ENCODE measurements around the gene SNX25.

Gene SNX25

DNA sequence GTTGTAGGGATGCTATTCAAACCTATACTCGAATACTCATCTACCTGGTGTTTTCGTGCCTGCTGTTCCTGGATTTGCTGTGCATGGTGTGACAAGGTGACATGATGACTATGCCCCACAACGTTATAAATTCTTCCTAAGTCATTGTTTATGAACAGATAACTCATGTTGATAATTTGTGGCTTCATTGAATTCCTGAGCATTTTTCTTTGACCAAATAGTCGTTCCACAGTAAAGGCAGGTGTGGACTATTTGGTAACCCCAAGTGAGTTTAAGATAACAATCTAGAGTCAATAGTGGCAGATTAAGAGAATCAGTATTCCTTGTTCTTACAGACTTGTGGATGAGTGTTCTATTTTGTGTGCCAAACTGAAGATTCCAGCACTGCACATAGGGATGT, 59.9 kb downstream of the SNX25 start:
- no peak overlapping the region for H3K4me3 ChIP-seq (ENCODE audit: low read length)
- H3K36me3 ChIP-seq (ENCODE audit: insufficient read depth, low read length): peaks cover 21% of the 10 kb centered on the region
- no peaks in the 10 kb centered on the region for H3K27me3 ChIP-seq (ENCODE audit: insufficient read depth, low read length)
- H2AFZ ChIP-seq (ENCODE audit: low read depth, low read length): no peak overlapping the region
- H3K4me1 ChIP-seq (ENCODE audit: insufficient read depth, low read length): no peaks in the 10 kb centered on the region
- H3K9me3 ChIP-seq (ENCODE audit: low read length): no peaks in the 10 kb centered on the region

DNA sequence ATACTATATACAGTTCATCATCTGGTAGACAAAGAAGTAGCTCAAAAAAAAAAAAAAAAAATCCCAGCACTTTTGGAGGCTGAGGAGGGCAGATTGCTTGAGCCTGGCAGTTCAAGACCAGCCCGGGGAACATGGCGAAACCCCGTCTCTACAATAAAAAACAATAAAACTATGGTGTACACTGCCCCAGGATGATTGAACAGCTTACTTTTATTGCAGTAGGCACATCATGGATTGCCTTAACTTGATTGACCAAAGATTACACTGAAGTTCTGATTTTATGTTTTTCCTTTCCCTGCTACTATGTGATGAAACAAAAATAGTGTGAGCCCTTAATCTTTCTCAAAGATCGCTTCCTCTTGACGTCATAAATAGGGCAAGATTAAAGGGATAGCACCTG, 60.6 kb downstream of the SNX25 start:
- peaks cover 15% of the 10 kb centered on the region for H3K36me3 ChIP-seq (ENCODE audit: insufficient read depth, low read length)
- H2AFZ ChIP-seq (ENCODE audit: low read depth, low read length): no peak overlapping the region
- no peaks in the 10 kb centered on the region for H3K4me1 ChIP-seq (ENCODE audit: insufficient read depth, low read length)
- H3K4me3 ChIP-seq (ENCODE audit: low read length): no peak overlapping the region
- no peaks in the 10 kb centered on the region for H3K27me3 ChIP-seq (ENCODE audit: insufficient read depth, low read length)
- H3K9me3 ChIP-seq (ENCODE audit: low read length): no peaks in the 10 kb centered on the region

DNA sequence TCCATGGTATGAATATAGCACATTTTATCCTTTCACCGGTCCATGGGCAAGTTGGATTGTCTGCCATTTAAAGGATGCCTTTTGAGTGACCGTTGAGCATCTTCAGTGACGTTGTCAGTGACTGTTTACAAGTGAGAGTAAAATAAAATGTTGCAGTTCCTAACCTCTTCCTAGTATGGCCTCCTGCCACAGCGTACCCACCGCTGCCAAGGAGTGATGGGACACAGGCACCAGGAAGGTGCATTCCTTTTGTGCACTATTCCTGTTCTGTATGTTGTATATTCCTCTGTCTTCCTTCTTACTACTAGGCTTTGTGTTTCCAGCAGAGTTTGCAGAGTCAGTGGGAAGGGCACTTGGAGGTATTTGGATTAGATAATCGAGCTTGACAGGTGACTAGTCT, 61.5 kb downstream of the SNX25 start:
- Histone ChIP-seq H2AFZ (ENCODE audit: low read depth, low read length) (no peak overlapping the region), H3K4me1 (ENCODE audit: insufficient read depth, low read length) (no peaks in the 10 kb centered on the region), H3K9me3 (ENCODE audit: low read length) (no peaks in the 10 kb centered on the region), H3K27me3 (ENCODE audit: insufficient read depth, low read length) (no peaks in the 10 kb centered on the region), H3K4me3 (ENCODE audit: low read length) (no peak overlapping the region), H3K36me3 (ENCODE audit: insufficient read depth, low read length) (peaks cover 14% of the 10 kb centered on the region)

DNA sequence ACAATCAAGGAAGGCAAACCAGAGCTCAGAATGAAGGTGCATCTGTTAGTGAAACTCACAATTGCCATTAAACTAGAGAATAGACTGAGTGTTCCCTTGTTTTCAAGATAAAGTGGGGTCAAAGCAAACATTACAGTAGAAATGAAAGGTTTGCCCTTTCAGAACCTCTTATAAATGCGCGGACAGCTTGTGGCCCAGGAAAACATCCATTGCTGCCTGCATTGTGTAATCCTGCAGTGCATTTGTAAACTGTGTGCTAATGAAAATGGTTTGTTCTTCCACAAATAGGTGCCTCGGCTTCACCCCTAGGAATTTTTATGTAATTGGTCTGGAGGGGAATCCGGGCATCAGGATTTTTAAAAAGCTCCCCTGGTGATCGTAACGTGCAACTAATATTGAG, 62.8 kb downstream of the SNX25 start:
- Histone ChIP-seq H3K36me3 (ENCODE audit: insufficient read depth, low read length) (peaks cover 12% of the 10 kb centered on the region), H3K4me3 (ENCODE audit: low read length) (no peak overlapping the region), H3K27me3 (ENCODE audit: insufficient read depth, low read length) (no peaks in the 10 kb centered on the region), H3K9me3 (ENCODE audit: low read length) (no peaks in the 10 kb centered on the region), H2AFZ (ENCODE audit: low read depth, low read length) (no peak overlapping the region), H3K4me1 (ENCODE audit: insufficient read depth, low read length) (no peaks in the 10 kb centered on the region)

DNA sequence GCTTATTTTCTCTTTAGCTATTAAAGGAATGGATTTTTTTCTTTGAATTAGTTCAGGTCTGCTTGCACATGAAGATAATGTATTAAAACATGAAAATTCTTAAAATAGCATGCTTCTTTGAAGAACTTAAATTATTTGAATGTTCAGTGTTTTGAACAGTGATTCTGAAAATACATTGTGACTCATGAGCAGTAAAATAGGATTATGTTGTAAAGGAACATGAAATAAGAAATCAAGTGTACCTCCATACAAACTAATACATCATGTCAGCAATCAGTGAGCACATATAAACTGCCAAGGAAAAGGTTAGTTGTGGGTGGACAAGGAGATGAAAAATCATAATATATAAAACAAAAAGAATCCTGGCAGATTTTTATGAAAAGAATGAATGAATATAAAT, 66.1 kb downstream of the SNX25 start:
- Histone ChIP-seq H3K4me1 (ENCODE audit: insufficient read depth, low read length) (no peaks in the 10 kb centered on the region), H3K36me3 (ENCODE audit: insufficient read depth, low read length) (no peaks in the 10 kb centered on the region), H3K4me3 (ENCODE audit: low read length) (no peak overlapping the region), H3K9me3 (ENCODE audit: low read length) (no peaks in the 10 kb centered on the region), H2AFZ (ENCODE audit: low read depth, low read length) (no peak overlapping the region), H3K27me3 (ENCODE audit: insufficient read depth, low read length) (no peaks in the 10 kb centered on the region)

DNA sequence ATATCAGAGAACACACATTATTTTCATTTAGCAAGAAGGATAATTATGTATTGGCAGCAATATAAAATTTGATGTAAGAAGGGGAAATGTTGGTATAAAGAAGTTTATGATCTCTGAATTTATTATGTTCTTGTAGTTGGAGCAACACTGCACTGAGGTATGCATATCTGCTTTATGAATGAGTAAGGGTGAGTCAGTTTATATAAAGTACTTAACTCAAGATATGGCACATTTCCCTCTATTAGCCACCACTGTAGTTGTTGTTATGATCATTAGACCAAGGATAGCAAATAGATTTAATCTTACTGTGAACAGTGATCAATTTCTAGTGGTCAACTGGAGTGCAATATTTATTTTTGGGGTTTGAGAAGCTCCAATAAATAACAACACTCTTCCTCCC, 66.6 kb downstream of the SNX25 start:
- Histone ChIP-seq H2AFZ (ENCODE audit: low read depth, low read length) (no peak overlapping the region), H3K4me1 (ENCODE audit: insufficient read depth, low read length) (no peaks in the 10 kb centered on the region), H3K27me3 (ENCODE audit: insufficient read depth, low read length) (no peaks in the 10 kb centered on the region), H3K36me3 (ENCODE audit: insufficient read depth, low read length) (no peaks in the 10 kb centered on the region), H3K9me3 (ENCODE audit: low read length) (no peaks in the 10 kb centered on the region), H3K4me3 (ENCODE audit: low read length) (no peak overlapping the region)

DNA sequence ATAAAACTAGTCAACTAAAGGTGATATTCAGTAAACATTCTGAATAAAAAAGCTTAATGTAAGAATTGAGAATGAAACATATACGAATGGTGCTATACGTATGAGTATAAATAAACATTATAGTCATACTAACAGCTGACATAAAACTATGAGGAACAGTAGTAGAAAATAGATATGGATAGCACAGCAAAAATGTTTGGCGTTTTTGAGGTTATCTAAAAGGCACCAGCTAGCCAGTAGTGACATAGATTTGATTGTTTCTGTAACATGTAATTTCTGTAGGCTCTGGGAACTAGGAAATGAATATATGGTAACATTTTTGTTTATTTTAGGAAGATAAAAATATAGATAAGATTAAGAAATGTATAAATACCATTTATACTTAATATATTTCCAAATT, 69.3 kb downstream of the SNX25 start:
- no peak overlapping the region for H3K4me3 ChIP-seq (ENCODE audit: low read length)
- H3K4me1 ChIP-seq (ENCODE audit: insufficient read depth, low read length): no peaks in the 10 kb centered on the region
- no peak overlapping the region for H2AFZ ChIP-seq (ENCODE audit: low read depth, low read length)
- no peaks in the 10 kb centered on the region for H3K9me3 ChIP-seq (ENCODE audit: low read length)
- H3K36me3 ChIP-seq (ENCODE audit: insufficient read depth, low read length): no peaks in the 10 kb centered on the region
- H3K27me3 ChIP-seq (ENCODE audit: insufficient read depth, low read length): no peaks in the 10 kb centered on the region

DNA sequence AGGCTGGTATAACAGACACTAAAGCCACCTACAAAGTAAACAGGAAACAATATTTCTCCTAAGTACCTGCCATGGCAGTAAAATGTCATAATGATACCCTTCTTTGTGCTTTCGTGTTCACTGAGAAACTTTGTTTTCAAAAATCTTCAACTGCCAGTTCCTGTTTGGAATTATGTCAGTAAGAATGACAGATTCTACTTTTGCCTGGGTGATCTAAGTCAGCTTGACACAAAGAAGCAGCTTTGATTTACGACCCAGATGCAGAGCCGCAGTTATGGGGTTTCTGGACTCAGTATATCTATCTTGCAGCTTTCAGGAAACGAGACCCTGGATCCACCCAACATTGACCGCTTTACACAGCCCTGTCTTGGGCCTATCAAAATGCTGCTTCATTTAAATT, 71.2 kb downstream of the SNX25 start:
- H3K36me3 ChIP-seq (ENCODE audit: insufficient read depth, low read length): no peaks in the 10 kb centered on the region
- no peaks in the 10 kb centered on the region for H3K4me1 ChIP-seq (ENCODE audit: insufficient read depth, low read length)
- H3K27me3 ChIP-seq (ENCODE audit: insufficient read depth, low read length): no peaks in the 10 kb centered on the region
- H3K4me3 ChIP-seq (ENCODE audit: low read length): no peak overlapping the region
- H2AFZ ChIP-seq (ENCODE audit: low read depth, low read length): no peak overlapping the region
- no peaks in the 10 kb centered on the region for H3K9me3 ChIP-seq (ENCODE audit: low read length)

DNA sequence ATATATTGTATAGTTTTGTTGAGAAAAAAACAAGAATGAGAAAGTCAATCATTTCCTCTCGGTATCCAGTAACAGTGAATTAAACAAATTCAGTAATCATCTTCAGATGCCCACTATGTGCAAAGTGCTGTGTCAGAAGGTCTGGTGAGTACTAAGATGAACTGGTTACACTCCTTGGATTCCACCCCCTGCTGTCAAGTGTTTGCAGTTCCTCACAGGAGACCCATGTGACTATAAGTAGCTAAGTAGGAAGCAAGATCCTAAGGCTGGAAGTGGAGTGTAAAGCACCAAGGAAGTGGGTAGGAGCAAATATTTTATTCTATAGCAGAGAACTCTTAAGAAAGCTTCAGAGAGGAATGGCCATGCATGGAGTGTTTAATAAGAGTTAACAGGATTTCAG, 73.6 kb downstream of the SNX25 start:
- no peaks in the 10 kb centered on the region for H3K36me3 ChIP-seq (ENCODE audit: insufficient read depth, low read length)
- H3K4me1 ChIP-seq (ENCODE audit: insufficient read depth, low read length): no peaks in the 10 kb centered on the region
- H3K9me3 ChIP-seq (ENCODE audit: low read length): no peaks in the 10 kb centered on the region
- H3K4me3 ChIP-seq (ENCODE audit: low read length): no peak overlapping the region
- H3K27me3 ChIP-seq (ENCODE audit: insufficient read depth, low read length): no peaks in the 10 kb centered on the region
- no peak overlapping the region for H2AFZ ChIP-seq (ENCODE audit: low read depth, low read length)

DNA sequence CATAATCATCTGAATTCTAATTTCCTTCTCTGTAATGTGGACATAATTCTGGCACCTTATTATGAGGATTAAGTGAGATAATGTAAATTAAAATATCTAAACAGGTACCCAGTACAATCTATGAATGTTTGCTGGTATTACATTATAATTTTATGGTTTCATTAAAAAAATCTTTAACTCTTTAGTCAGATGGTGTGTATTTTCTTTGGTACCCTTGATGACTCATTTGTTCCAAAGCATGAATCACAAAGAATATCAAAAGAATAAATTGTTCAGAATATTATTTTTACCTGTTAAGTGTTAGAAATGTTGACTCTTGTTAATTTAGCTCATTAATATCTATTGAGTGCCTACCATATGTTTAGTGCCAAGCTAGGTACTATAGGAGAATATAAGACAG, 74.3 kb downstream of the SNX25 start:
- Histone ChIP-seq H3K9me3 (ENCODE audit: low read length) (no peaks in the 10 kb centered on the region), H3K36me3 (ENCODE audit: insufficient read depth, low read length) (peaks cover 3% of the 10 kb centered on the region), H2AFZ (ENCODE audit: low read depth, low read length) (no peak overlapping the region), H3K4me3 (ENCODE audit: low read length) (no peak overlapping the region), H3K27me3 (ENCODE audit: insufficient read depth, low read length) (no peaks in the 10 kb centered on the region), H3K4me1 (ENCODE audit: insufficient read depth, low read length) (no peaks in the 10 kb centered on the region)

DNA sequence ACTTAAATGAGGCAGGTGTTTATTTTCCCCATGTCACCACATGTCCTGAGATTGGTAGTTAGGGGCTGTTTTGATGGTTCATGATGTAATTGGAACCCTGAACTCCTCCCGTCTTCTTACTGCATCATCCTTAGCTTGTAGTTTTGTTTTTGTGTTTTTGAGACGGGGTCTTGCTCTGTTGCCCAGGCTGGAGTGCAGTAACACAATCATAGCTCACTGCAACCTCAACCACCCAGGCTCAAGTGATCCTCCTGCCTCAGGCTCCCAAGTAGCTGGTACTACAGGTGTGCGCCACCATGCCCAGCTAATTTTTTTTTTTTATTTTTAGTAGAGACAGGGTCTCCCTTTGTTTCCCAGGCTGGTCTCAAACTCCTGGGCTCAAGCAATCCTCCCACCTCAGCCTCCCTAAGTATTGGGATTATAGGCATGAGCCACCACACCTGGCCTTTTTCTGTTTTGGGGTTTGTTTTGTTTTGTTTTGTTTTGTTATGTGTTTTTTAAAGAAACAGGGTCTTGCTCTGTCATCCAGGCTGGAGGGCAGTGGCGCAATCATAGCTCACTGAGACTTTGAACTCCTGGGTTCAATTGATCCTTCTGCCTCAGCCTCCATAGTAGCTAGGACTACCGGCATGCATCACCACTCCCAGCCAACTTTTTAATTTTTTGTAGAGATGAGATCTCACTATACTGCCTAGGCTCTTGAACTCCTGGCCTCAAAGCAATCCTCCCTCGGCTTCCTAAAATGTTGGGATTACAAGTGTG, 76.4 kb downstream of the SNX25 start:
- Histone ChIP-seq H3K4me3 (ENCODE audit: low read length) (no peak overlapping the region), H2AFZ (ENCODE audit: low read depth, low read length) (no peak overlapping the region), H3K9me3 (ENCODE audit: low read length) (no peaks in the 10 kb centered on the region), H3K27me3 (ENCODE audit: insufficient read depth, low read length) (no peaks in the 10 kb centered on the region), H3K4me1 (ENCODE audit: insufficient read depth, low read length) (no peaks in the 10 kb centered on the region), H3K36me3 (ENCODE audit: insufficient read depth, low read length) (peaks cover 10% of the 10 kb centered on the region)

DNA sequence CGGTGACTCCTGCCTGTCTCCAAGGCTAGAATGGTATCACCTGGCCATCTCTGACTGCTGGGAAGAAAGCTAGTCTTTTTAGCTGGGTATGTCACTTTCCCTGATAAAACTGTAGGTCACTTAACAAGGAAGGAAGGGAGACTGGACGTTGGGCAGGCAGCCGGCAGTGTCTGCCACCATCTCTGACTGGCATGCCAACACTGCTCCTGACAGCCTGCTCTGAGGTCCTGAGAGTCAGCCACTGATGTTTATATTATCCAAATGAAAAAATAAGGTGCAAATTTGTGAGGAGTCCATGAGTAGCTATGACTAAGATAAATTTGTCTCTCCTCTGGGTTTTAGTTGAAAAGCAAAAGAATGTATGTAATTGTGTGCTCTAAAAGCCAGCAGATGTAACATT, 77.2 kb downstream of the SNX25 start:
- Histone ChIP-seq H3K9me3 (ENCODE audit: low read length) (no peaks in the 10 kb centered on the region), H3K4me1 (ENCODE audit: insufficient read depth, low read length) (no peaks in the 10 kb centered on the region), H3K27me3 (ENCODE audit: insufficient read depth, low read length) (no peaks in the 10 kb centered on the region), H3K36me3 (ENCODE audit: insufficient read depth, low read length) (peaks cover 12% of the 10 kb centered on the region), H2AFZ (ENCODE audit: low read depth, low read length) (no peak overlapping the region), H3K4me3 (ENCODE audit: low read length) (no peak overlapping the region)

DNA sequence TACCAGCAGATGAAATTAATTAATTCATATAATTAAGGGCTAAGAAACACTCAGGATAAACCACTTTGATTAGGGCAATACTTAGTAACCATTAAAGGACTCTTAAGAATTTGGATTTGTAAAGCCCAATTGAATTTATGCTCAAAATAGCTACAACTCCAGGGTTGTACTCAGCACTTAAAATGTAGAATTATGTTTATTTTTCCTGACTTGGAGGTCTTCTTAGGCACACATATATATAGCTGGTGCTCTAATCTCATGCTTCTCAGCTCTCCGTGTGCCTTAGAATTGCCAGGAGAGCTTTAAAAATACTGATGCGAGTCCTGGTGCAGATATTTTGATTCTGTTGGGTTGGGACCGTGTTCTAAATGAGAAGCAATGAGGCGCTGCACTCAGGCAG, 77.6 kb downstream of the SNX25 start:
- Histone ChIP-seq H3K4me3 (ENCODE audit: low read length) (no peak overlapping the region), H3K9me3 (ENCODE audit: low read length) (no peaks in the 10 kb centered on the region), H3K4me1 (ENCODE audit: insufficient read depth, low read length) (no peaks in the 10 kb centered on the region), H3K27me3 (ENCODE audit: insufficient read depth, low read length) (no peaks in the 10 kb centered on the region), H3K36me3 (ENCODE audit: insufficient read depth, low read length) (peaks cover 14% of the 10 kb centered on the region), H2AFZ (ENCODE audit: low read depth, low read length) (no peak overlapping the region)

DNA sequence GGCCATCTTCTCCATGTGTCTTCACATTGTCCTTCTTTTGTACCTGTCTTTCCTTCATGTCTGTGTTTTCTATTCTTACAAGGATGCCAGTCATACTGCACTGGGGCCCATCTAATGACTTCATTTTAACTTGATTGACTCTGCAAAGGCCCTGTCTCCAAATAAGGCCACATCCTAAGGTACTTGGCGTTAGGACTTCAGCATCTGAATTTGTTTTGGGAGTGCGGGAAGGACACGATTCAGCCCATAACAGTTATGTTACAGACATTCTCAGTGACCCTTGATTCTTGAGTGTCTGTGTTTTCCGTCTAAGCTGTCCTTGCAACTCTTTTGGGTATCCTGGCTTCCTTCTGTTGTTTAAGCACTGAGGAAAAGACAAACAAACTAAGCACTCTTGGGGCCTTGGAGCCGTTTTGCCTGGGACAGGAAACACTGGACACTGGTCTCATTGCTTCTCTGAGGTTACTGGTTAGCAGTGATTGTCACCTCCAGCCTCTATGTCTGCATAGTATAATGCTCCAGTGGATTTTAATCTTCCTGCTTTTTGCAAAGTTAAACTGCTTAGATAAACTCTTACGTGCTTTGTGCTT, 80.7 kb downstream of the SNX25 start:
- H3K36me3 ChIP-seq (ENCODE audit: insufficient read depth, low read length): peaks cover 17% of the 10 kb centered on the region
- H3K27me3 ChIP-seq (ENCODE audit: insufficient read depth, low read length): no peaks in the 10 kb centered on the region

More for the DNA sequence above, 80.7 kb downstream of the SNX25 start:
- Histone ChIP-seq H3K9me3 (ENCODE audit: low read length) (peaks cover 6% of the 10 kb centered on the region), H3K4me3 (ENCODE audit: low read length) (no peak overlapping the region), H2AFZ (ENCODE audit: low read depth, low read length) (no peak overlapping the region), H3K4me1 (ENCODE audit: insufficient read depth, low read length) (no peaks in the 10 kb centered on the region)
